Stimulated activated memory B cell treated with anti-CD40 and anti-IgM and Interleukin-4, amounts not matched to agents 10 μg/mL and 1 μg/mL and 100 μg/mL, for 72 hours (primary cell): ENCODE results near the gene TENM4.

Source experiments
- ATAC-seq: fragments of 150-1000 bp; cut with Tn5 transposase; 2 replicates; pipeline ENCODE4 v1.10.0; 2021
- H3K27ac Mint-ChIP-seq: one replicate; pipeline ENCODE4 v1.8.0; 2022; ENCODE audit warnings: mild to moderate bottlenecking, mixed read lengths
- H3K27me3 Mint-ChIP-seq: one replicate; pipeline ENCODE4 v1.8.0; 2022; ENCODE audit warnings: mixed read lengths
- H3K36me3 Mint-ChIP-seq: one replicate; pipeline ENCODE4 v1.8.0; 2022; ENCODE audit warnings: mixed read lengths
- H3K4me1 Mint-ChIP-seq: one replicate; pipeline ENCODE4 v1.8.0; 2022; ENCODE audit warnings: mixed read lengths
- H3K4me3 Mint-ChIP-seq: one replicate; pipeline ENCODE4 v1.8.0; 2022; ENCODE audit warnings: mild to moderate bottlenecking, moderate library complexity, mixed read lengths
- H3K9me3 Mint-ChIP-seq: one replicate; pipeline ENCODE4 v1.8.0; 2022; ENCODE audit warnings: mixed read lengths

Gene TENM4

GRCh38 chr11:79189601-79190000 lies 251.2 kb downstream of the TENM4 start:
- peaks cover 11% of the 10 kb centered on the region for H3K9me3 Mint-ChIP-seq
- H3K4me3 Mint-ChIP-seq, result no peak overlapping the region
- no peak for ATAC-seq

DNA sequence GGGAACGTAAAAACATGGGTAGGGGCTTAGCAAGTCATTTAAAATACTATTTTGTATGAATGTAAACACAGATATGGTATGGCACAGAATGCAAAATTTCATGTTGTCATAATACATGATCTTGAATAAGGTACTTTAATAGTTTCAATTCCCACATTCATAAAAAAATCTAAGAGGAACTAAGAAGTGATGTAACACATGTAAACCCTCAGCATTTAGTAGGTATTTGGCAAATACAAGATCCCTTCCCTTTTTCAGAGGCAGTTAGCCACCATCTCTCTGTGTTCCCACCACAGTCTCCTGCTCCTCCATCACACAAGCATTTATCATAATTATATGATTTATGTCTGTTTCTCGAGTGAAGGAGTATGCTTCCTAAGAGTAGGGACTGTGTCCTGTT lies 251.8 kb downstream of the TENM4 start:
- H3K4me3 Mint-ChIP-seq, result no peak overlapping the region
- H3K9me3 Mint-ChIP-seq, result peaks cover 7% of the 10 kb centered on the region
- H3K36me3 Mint-ChIP-seq, result no peaks in the 10 kb centered on the region
- no peak overlapping the region for H3K27ac Mint-ChIP-seq
- no peaks in the 10 kb centered on the region for H3K27me3 Mint-ChIP-seq
- ATAC-seq, result no peak
- no peaks in the 10 kb centered on the region for H3K4me1 Mint-ChIP-seq

More at GRCh38 chr11:79189601-79190000, 251.2 kb downstream of the TENM4 start:
- no peaks in the 10 kb centered on the region for H3K4me1 Mint-ChIP-seq
- no peak overlapping the region for H3K27ac Mint-ChIP-seq
- H3K36me3 Mint-ChIP-seq, result no peaks in the 10 kb centered on the region
- no peaks in the 10 kb centered on the region for H3K27me3 Mint-ChIP-seq

DNA sequence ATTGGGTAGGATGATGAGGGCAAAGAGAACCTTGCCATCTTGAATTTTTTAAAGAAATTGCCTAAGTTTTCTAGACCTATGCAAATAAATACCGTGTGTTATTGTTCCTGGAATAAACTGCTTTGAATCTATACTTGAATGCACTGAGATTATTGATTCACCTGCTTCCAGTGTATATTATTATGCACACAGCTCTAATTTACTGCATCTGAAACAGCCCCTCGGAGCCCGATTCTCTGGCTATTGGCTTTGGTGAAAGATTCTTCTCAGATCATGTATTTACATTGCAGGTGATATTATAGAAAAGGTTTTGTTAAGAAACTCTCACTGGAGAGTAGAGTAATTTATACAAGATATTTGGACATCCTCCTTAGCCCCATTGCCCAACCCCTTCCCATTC lies 254.2 kb downstream of the TENM4 start:
- no peaks in the 10 kb centered on the region for H3K4me1 Mint-ChIP-seq
- no peak for ATAC-seq

DNA sequence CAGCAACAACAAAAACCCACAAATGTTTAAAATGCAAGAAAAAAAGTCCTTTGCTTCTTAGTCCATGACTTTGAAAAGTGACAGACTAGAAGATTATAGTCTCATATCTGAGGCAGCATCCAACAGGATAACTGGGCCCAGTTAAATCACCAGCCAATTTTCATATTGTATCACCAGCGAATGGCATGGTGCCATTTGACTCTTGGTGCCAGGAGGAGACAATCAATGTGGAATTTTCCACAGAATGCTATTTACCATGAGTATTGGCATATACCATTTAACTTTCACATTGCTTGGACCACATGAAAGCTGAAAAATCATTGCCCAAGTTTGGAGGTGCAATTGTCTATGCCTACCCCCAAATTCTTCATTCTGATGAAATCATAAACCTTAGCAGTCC lies 255.5 kb downstream of the TENM4 start:
- peaks cover 8% of the 10 kb centered on the region for H3K27me3 Mint-ChIP-seq
- peaks cover 10% of the 10 kb centered on the region for H3K9me3 Mint-ChIP-seq
- no peak overlapping the region for H3K4me3 Mint-ChIP-seq
- no peak overlapping the region for H3K27ac Mint-ChIP-seq
- ATAC-seq, result no peak
- H3K36me3 Mint-ChIP-seq, result no peaks in the 10 kb centered on the region
- no peaks in the 10 kb centered on the region for H3K4me1 Mint-ChIP-seq

More for the DNA sequence above, 254.2 kb downstream of the TENM4 start:
- Mint-ChIP-seq H3K9me3 (peaks cover 10% of the 10 kb centered on the region), H3K27me3 (peaks cover 7% of the 10 kb centered on the region), H3K4me3 (no peak overlapping the region), H3K36me3 (no peaks in the 10 kb centered on the region), H3K27ac (no peak overlapping the region)

DNA sequence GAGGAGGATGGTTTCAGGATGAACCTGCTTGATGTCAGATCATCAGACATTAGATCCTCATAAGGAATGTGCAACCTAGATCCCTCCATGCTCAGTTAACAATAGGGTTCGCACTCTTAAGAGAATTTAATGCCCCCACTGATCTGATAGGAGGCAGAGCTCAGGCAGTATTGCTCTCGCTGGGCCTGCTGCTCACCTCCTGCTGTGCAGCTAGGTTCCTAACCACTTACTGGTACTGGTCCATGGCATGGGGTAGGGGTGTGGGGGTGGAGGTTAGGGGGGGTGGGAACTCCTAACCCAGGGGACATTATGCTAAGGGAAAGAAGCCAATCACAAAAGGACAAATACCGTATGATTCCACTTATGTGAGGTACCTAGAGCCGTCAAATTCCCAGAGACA lies 256.5 kb downstream of the TENM4 start:
- Mint-ChIP-seq H3K4me3 (no peak overlapping the region), H3K9me3 (peaks cover 10% of the 10 kb centered on the region), H3K27me3 (peaks cover 8% of the 10 kb centered on the region), H3K36me3 (no peaks in the 10 kb centered on the region), H3K27ac (no peak overlapping the region), H3K4me1 (no peaks in the 10 kb centered on the region)
- no peak for ATAC-seq

- ATAC-seq, result no peak
Measured at GRCh38 chr11:79182794-79183193, 258.0 kb downstream of the TENM4 start.

DNA sequence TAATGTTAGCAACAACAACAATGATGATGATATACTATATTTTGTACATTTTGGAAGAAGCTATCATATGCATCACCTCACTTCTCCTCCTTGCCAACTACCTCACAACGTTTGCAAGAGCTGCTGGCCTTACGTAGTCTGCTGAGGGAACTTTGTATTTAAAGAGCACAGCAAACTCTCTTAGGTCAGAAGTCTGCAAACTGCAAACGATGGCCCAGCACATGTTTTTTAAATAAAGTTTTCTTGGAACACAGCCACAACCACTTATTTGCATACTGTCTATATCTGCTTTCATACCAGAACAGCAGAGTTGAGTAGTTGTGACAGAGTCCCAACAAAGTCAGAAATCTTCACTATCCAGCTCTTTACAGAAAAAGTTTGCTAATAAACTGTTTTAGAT lies 261.7 kb downstream of the TENM4 start:
- H3K27ac Mint-ChIP-seq, result no peak overlapping the region
- no peaks in the 10 kb centered on the region for H3K36me3 Mint-ChIP-seq
- ATAC-seq, result no peak
- H3K4me1 Mint-ChIP-seq, result peaks cover 5% of the 10 kb centered on the region
- H3K9me3 Mint-ChIP-seq, result peaks cover 3% of the 10 kb centered on the region
- H3K27me3 Mint-ChIP-seq, result peaks cover 38% of the 10 kb centered on the region
- H3K4me3 Mint-ChIP-seq, result no peak overlapping the region

More at GRCh38 chr11:79182794-79183193, 258.0 kb downstream of the TENM4 start:
- no peak overlapping the region for H3K27ac Mint-ChIP-seq
- no peak overlapping the region for H3K4me3 Mint-ChIP-seq
- H3K27me3 Mint-ChIP-seq, result peaks cover 17% of the 10 kb centered on the region
- H3K36me3 Mint-ChIP-seq, result no peaks in the 10 kb centered on the region
- H3K9me3 Mint-ChIP-seq, result peaks cover 6% of the 10 kb centered on the region
- H3K4me1 Mint-ChIP-seq, result no peaks in the 10 kb centered on the region

- Mint-ChIP-seq H3K36me3 (no peaks in the 10 kb centered on the region), H3K9me3 (no peaks in the 10 kb centered on the region), H3K27me3 (peaks cover 32% of the 10 kb centered on the region), H3K4me3 (no peak overlapping the region), H3K4me1 (peaks cover 5% of the 10 kb centered on the region), H3K27ac (no peak overlapping the region)
- no peak for ATAC-seq
Measured at GRCh38 chr11:79174045-79175008, 266.5 kb downstream of the TENM4 start.

GRCh38 chr11:79173615-79174014 lies 267.2 kb downstream of the TENM4 start:
- no peak for ATAC-seq
- H3K4me3 Mint-ChIP-seq, result no peak overlapping the region
- no peaks in the 10 kb centered on the region for H3K36me3 Mint-ChIP-seq
- no peaks in the 10 kb centered on the region for H3K9me3 Mint-ChIP-seq
- peaks cover 5% of the 10 kb centered on the region for H3K4me1 Mint-ChIP-seq
- H3K27ac Mint-ChIP-seq, result no peak overlapping the region
- peaks cover 31% of the 10 kb centered on the region for H3K27me3 Mint-ChIP-seq

GRCh38 chr11:79170321-79170720 lies 270.5 kb downstream of the TENM4 start:
- Mint-ChIP-seq H3K36me3 (no peaks in the 10 kb centered on the region), H3K4me1 (peaks cover 5% of the 10 kb centered on the region), H3K27me3 (peaks cover 27% of the 10 kb centered on the region)

DNA sequence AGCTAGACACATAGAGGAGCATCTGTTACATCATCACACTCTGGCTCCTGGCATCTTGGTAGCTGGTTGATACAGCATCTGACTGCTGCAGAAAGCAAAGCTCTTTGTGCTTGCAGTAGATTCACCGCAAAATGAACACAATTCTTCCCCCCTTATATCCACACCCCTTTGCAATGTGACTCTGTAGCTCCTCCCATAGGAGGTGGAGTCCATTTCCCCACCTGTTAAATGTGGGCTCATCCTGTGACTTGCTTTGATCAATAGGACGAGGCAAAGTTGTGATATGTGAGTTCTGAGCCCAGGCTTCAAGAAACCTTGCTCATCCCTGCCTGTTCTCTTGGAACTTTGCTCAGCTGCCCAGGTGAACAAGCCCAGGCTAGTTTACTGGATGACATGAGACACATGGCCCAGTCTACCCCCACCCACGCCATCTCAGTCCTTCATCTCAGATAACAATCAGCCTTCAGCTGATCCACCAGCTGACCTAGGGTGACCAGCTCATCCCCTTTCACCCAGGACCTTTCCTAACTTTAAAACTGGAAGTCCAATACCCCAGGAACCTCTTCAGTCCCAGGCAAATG lies 272.2 kb downstream of the TENM4 start:
- H3K4me3 Mint-ChIP-seq, result no peak overlapping the region
- H3K36me3 Mint-ChIP-seq, result no peaks in the 10 kb centered on the region
- H3K27ac Mint-ChIP-seq, result no peak overlapping the region
- peaks cover 14% of the 10 kb centered on the region for H3K27me3 Mint-ChIP-seq
- ATAC-seq, result no peak
- H3K9me3 Mint-ChIP-seq, result no peaks in the 10 kb centered on the region
- H3K4me1 Mint-ChIP-seq, result no peaks in the 10 kb centered on the region

More at GRCh38 chr11:79170321-79170720, 270.5 kb downstream of the TENM4 start:
- no peak for ATAC-seq
- H3K4me3 Mint-ChIP-seq, result no peak overlapping the region
- H3K9me3 Mint-ChIP-seq, result no peaks in the 10 kb centered on the region
- H3K27ac Mint-ChIP-seq, result no peak overlapping the region

- no peaks in the 10 kb centered on the region for H3K9me3 Mint-ChIP-seq
- H3K36me3 Mint-ChIP-seq, result no peaks in the 10 kb centered on the region
- no peak overlapping the region for H3K4me3 Mint-ChIP-seq
- ATAC-seq, result peak; percentile 41
- H3K4me1 Mint-ChIP-seq, result no peaks in the 10 kb centered on the region
- no peak overlapping the region for H3K27ac Mint-ChIP-seq
- peaks cover 14% of the 10 kb centered on the region for H3K27me3 Mint-ChIP-seq
Measured at GRCh38 chr11:79167510-79168188, 273.2 kb downstream of the TENM4 start.

GRCh38 chr11:79165908-79166307 lies 274.9 kb downstream of the TENM4 start:
- Mint-ChIP-seq H3K27me3 (peaks cover 14% of the 10 kb centered on the region), H3K9me3 (no peaks in the 10 kb centered on the region), H3K4me3 (no peak overlapping the region), H3K4me1 (no peaks in the 10 kb centered on the region), H3K36me3 (no peaks in the 10 kb centered on the region), H3K27ac (no peak overlapping the region)
- no peak for ATAC-seq

DNA sequence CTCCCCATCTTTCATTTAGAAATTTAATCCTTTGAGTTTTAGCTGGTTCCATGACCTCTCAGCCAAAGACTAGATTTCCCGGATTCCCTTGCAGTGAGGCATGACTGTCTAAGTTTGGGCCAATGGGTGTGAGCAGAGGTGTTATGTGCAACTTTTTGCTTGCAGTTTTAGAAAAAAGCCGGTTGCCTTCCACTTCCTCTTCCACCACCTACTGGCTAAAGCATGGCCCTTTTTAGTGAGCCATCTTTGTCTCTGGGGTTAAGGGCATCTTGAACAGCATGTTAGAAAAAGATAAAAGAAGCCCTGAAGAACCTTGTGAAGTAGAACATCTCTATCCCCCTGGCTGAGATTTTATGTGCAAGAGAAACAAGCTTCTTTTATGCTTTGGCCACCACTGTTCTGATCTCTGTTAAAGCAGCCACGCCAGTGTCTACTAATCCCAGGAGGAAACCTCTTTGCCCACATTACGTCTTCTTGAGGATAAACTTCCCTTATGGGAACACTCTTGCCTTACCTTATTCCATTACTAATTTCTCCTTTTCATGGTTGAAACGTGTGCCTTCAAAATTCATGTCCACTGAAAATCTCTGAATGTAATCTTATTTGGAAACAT lies 279.9 kb downstream of the TENM4 start:
- H3K4me1 Mint-ChIP-seq, result no peaks in the 10 kb centered on the region
- peaks cover 12% of the 10 kb centered on the region for H3K27me3 Mint-ChIP-seq
- no peaks in the 10 kb centered on the region for H3K9me3 Mint-ChIP-seq
- no peak overlapping the region for H3K4me3 Mint-ChIP-seq
- no peak for ATAC-seq
- no peaks in the 10 kb centered on the region for H3K36me3 Mint-ChIP-seq
- H3K27ac Mint-ChIP-seq, result no peak overlapping the region
